ENCODE data around the gene RPL13. TPM values are rescaled to one million over a fixed set of nuclear protein-coding genes. Genes with fewer than 3 reads are reported as not detected.
"Not testable (repeated sequence)": the region's sequence is repeated elsewhere in the genome, so short reads cannot be mapped to it uniquely, and the experiment has no call there.

Gene RPL13
- total RNA-seq, 1 donor from 2014 or later, result 1,727 TPM

- ATAC-seq (peak in 1 of 2 donors; percentile 11), DNase-seq (no peak)
- Histone ChIP-seq H3K27me3 (ENCODE audit: low read depth) (no peaks in the 10 kb centered on the region), H3K4me1 (peaks cover 14% of the 10 kb centered on the region), H3K9me3 (no peaks in the 10 kb centered on the region), H3K36me3 (no peaks in the 10 kb centered on the region), H3K27ac (no peak overlapping the region), H3K4me3 (no peak overlapping the region)
- intact Hi-C loops (cut with DNase I), result no loop called here
- no peak for TF ChIP-seq CTCF (IDR thresholded peaks at IDR 0.05)
These were observed 26.4 kb downstream of the RPL13 start for GRCh38 chr16:89586853-89587252.

GRCh38 chr16:89587676-89588075 lies 27.2 kb downstream of the RPL13 start:
- ATAC-seq; H3K36me3 ChIP-seq; H3K4me1 ChIP-seq; H3K27me3 ChIP-seq (ENCODE audit: low read depth); H3K4me3 ChIP-seq; H3K9me3 ChIP-seq; H3K27ac ChIP-seq; DNase-seq; intact Hi-C loops (cut with DNase I): not testable (repeated sequence)

- Histone ChIP-seq H3K4me1 (no peaks in the 10 kb centered on the region), H3K9me3 (no peaks in the 10 kb centered on the region), H3K4me3 (no peak overlapping the region), H3K36me3 (no peaks in the 10 kb centered on the region), H3K27me3 (ENCODE audit: low read depth) (no peaks in the 10 kb centered on the region), H3K27ac (no peak overlapping the region)
- ATAC-seq, result no peak
- DNase-seq, result no peak
- no peak for TF ChIP-seq CTCF (IDR thresholded peaks at IDR 0.05)
- intact Hi-C loops (cut with DNase I), result no loop called here
These were observed 28.1 kb downstream of the RPL13 start for GRCh38 chr16:89588413-89589109.

- no peak for DNase-seq
- H3K27me3 ChIP-seq (ENCODE audit: low read depth), result no peaks in the 10 kb centered on the region
These were observed 28.9 kb downstream of the RPL13 start for GRCh38 chr16:89589241-89589926.

GRCh38 chr16:89593841-89594240 lies 33.4 kb downstream of the RPL13 start:
- ATAC-seq (no peak), DNase-seq (no peak)
- Histone ChIP-seq H3K36me3 (no peaks in the 10 kb centered on the region), H3K9me3 (no peaks in the 10 kb centered on the region), H3K27ac (no peak overlapping the region), H3K4me3 (no peak overlapping the region), H3K27me3 (ENCODE audit: low read depth) (no peaks in the 10 kb centered on the region), H3K4me1 (no peaks in the 10 kb centered on the region)
- intact Hi-C loops (cut with DNase I), result no loop called here
- TF ChIP-seq CTCF (IDR thresholded peaks at IDR 0.05), result no peak

More at GRCh38 chr16:89589241-89589926, 28.9 kb downstream of the RPL13 start:
- TF ChIP-seq CTCF (IDR thresholded peaks at IDR 0.05), result no peak
- no peak for ATAC-seq
- intact Hi-C loops (cut with DNase I), result no loop called here
- no peak overlapping the region for H3K27ac ChIP-seq
- no peak overlapping the region for H3K4me3 ChIP-seq
- H3K4me1 ChIP-seq, result no peaks in the 10 kb centered on the region
- no peaks in the 10 kb centered on the region for H3K9me3 ChIP-seq
- no peaks in the 10 kb centered on the region for H3K36me3 ChIP-seq

Data from lower lobe of right lung (tissue), 2 donors.